ENCODE data around the gene CCT3.
A peak's percentile ranks its signal among the peaks of the same experiment; 100 is the strongest.
"Not testable (repeated sequence)": the region's sequence is repeated elsewhere in the genome, so short reads cannot be mapped to it uniquely, and the experiment has no call there.

CCT3 gene

GRCh38 chr1:156342166-156342955, 4.3 kb upstream of the CCT3 start:
- no peak for TF ChIP-seq CTCF (IDR thresholded peaks at IDR 0.05; ENCODE audit: low read depth, low read length)
- DNase-seq (ENCODE audit: extremely low read depth, low read depth) = no peak

- TF ChIP-seq CTCF (IDR thresholded peaks at IDR 0.05; ENCODE audit: low read depth, low read length) = peak; percentile 5
Observed at GRCh38 chr1:156337888-156338179, 258 bp downstream of the CCT3 start.

GRCh38 chr1:156337052-156337887, 822 bp downstream of the CCT3 start:
- TF ChIP-seq CTCF (IDR thresholded peaks at IDR 0.05; ENCODE audit: low read depth, low read length) = no peak

More at GRCh38 chr1:156337888-156338179, 258 bp downstream of the CCT3 start:
- no peak for DNase-seq (ENCODE audit: extremely low read depth, low read depth)

GRCh38 chr1:156336242-156336641, 1.9 kb downstream of the CCT3 start:
- DNase-seq (ENCODE audit: extremely low read depth, low read depth) = no peak
- TF ChIP-seq CTCF (IDR thresholded peaks at IDR 0.05; ENCODE audit: low read depth, low read length) = no peak

More at GRCh38 chr1:156337052-156337887, 822 bp downstream of the CCT3 start:
- no peak for DNase-seq (ENCODE audit: extremely low read depth, low read depth)

- DNase-seq (ENCODE audit: extremely low read depth, low read depth) = not testable (repeated sequence)
Observed at GRCh38 chr1:156323179-156323578, 14.9 kb downstream of the CCT3 start.

- no peak for DNase-seq (ENCODE audit: extremely low read depth, low read depth)
- no peak for TF ChIP-seq CTCF (IDR thresholded peaks at IDR 0.05; ENCODE audit: low read depth, low read length)
Observed at GRCh38 chr1:156320560-156320959, 17.5 kb downstream of the CCT3 start.

DNA sequence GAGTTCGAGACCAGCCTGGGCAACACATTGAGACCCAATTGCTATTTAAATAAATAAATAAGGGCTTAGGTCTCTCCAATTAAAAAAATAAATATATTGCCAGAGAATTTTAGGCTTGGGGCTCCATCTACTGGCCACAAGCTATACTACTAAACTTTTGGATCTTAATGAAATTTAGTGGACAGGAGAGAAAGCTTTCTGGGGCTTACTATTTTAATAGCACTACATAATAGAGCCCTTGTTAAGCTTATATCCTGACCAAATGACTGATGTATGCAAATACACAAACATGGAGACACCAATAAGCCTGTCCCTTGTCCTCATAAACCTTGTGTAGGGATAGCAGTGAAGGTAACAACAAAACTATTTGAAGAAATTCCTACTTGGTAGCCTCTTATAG, 18.4 kb downstream of the CCT3 start:
- peak; percentile 59 for TF ChIP-seq CTCF (IDR thresholded peaks at IDR 0.05; ENCODE audit: low read depth, low read length)
- no peak for DNase-seq (ENCODE audit: extremely low read depth, low read depth)
